DOHH2 (cell line): ENCODE data around the gene DNAH1.

Experiments used
- CTCF ChIP-seq: fragments of 200-600 bp; sonication (generic); IDR thresholded peaks from one replicate; pipeline ENCODE4 v1.5.1; 2014; ENCODE audit warnings: antibody characterized with exemption, mild to moderate bottlenecking, low read depth, low read length; ENCODE audit not compliant: poor library complexity, severe bottlenecking
- EZH2phosphoT487 ChIP-seq: fragments of 200-600 bp; sonication (generic); IDR thresholded peaks from 2 replicates; pipeline ENCODE4 v1.6.1; 2017; ENCODE audit warnings: borderline replicate concordance, mild to moderate bottlenecking, antibody characterized with exemption, low read length, moderate library complexity, mixed read lengths

GRCh38 chr3:52441772-52442332, 125.7 kb downstream of the DNAH1 start:
- no peak for TF ChIP-seq CTCF
- TF ChIP-seq EZH2phosphoT487 = no peak
